Activated T-helper 1 cell treated with Interleukin-2 at 50 U/mL for 16 hours (primary cell): ENCODE results near the gene KSR1.

Experiments
- DNase-seq: peaks from one replicate; pipeline ENCODE4 v3.0.0-alpha.2; 2020; ENCODE audit warnings: low read depth

Gene KSR1

DNA sequence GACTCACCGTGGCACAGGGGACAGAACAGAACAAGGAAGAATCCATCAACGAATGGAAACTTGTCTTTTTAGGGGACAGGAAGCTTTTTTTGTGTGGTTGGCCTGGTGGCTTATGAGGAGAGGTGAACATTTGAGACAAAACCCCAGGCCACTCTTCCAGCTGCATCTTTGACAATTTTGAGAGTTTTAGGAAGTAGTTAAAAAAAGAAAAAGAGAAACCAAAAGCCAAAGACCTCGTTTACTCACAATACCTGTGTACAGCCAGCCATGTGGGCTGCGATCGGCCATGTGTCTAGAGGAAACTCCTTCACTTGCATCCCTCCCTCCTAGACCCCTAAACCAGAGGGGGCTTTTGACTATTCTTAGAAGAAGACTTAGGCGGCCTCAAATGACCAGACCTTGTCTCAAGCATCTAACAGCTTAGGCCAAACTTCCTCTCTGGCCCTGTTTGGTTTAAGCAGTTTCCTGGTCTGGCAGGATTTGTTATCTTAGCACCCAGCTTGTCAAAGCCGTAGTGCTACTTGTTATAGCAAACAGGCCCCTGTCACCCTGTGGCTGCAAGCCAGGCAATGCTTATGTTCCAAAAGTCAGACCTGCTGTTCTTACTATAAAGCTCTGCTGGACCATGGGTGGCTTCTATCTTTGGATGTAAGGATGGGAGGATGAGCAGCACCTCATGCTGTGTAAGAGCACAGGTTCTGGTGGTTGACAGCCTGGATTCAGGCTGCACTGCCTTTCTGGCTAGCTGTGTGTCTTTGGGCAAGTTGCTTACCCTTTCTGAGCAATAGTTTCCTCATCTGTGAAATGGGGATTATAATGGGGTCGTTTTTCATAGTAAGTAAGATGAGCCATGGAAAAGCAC is 17.7 kb downstream of the KSR1 start:
- DNase-seq, result peak; percentile 48

DNA sequence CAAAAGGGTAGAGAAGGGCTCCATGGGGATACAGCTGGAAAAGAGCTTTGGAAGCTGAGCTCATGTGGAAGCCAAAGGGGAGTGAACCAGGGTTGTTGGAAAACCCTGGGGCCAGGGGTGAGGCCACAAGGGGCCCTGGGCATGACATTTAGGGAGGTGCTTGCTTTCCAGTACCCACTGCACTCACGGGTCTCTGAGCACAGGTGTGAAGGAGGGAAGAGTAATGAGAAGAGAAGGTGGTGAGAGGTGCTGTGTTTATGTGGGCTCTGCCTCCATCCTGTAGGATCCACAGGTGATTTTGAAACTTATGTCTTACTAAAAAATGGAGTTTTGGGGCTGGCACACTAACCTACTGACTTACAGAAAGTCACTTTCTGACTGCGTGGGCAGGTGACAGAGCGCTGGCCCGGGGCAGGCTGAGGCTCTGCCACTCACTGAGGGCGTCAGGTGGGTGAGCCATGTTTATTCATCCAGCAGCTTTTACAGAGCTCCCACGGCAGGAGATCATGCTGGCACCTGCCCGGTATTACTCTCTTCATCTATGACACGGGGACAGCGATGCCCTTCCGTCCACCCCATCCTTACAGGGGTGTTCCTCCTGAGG is 18.9 kb downstream of the KSR1 start:
- DNase-seq, result no peak

DNA sequence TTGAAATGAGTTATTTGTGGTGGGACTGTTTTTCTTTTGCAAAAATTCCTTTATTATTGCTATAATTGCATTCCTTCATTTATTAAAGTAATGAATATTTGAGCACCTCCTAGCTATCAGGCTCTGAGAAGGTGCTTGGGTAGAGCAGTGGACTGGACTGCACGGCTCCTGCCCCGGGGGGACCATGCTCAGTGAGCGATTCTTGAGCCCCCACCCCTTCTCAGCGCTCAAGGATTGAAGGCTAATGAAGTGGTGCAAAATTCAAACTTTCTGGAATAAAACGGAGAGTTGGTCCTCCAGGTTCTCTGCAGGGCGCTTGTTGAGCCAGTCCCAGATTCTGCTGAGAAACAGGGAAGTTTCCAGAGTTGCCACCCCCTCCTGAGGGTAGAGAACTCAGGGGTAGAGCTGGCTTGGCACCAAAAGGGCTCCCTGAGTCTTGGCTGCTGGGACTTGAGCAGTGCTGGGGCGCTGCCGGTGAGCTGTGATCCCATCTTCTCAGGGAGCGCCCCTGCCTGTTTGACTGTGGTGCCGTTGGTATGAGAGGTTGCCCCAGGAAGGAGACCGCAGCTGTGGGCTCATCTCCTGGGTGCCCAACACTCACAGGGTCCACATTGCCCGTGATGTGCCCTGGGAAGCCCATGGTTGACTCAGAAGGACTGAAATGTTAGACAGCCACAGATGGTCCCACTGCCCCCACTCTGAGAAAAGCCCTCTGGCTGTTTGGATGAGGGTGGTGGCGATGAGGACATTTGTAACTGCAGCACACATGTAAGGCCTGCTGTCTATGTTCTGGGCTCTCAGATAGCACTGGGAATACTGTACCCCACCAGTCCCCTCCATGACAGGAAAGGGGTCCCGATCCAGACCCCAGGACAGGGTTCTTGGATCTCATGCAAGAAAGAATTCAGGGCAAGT is 20.0 kb downstream of the KSR1 start:
- no peak for DNase-seq

DNA sequence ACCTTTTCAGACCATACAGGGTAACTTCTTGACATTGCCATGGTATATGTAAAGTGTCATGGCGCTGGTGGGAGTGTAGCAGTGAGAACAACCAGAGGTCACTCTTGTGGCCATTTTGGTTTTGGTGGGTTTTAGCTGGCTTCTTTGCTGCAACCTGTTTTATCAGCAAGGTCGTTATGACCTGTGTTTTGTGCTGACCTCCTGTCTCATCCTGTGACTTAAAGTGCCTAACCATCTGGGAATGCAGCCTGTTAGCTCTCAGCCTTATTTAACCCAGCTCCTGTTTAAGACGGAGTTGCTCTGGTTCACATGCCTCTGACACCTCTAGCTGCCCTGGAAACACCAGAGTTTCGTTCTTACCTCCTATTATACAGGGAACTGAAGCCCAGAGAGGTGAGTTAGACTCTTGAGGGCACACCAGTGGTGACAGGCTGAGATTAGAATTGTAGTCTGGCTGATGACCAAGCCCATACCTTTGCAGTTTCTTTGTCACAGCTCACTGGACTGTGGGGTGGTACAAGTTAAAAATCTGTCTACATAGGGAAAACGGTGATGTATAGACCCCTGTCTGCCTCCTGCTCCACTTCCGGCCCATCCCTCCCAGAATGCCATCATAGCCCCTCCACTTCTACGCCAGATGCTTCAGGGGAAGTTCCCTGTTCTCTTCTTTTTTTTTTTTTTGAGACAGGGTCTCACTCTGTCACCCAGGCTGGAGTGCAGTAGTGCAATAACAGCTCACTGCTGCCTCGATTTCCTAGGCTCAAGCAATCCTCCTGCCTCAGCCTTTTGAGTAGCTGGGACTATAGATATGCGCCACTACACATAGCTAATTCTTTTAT is 21.0 kb downstream of the KSR1 start:
- no peak for DNase-seq

DNA sequence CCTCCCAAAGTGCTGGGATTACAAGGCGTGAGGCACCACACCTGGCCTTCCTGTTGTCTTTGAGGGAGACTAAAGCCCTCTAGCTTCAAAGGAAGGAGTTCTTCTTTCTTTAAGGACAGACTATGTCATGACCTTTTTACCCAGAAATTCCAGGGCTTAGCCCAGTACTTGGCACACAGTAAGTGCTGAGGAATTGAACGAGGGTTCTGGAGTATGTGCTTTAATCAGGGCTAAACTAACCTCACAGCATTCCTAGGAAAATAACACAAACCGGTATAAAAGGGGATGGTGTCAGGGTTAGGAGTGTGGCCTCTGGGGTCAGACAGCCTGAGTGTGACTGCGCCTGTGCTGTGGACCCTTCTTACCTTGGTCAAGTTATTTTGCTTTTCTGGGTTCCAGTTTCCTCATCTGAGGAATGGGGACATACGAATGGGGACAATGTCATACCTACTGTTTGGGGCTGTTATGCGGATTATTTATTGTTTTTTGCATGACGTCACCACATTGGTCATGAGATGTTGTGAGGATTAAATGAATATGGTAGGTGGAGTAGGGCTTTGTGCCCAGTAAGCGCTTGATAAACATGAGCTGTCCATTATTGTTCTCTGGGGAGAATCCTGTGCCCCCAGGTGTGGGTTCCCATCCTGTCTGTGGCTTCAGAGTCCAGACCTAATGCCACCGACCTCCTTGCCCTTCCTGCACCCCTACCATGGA is 21.9 kb downstream of the KSR1 start:
- DNase-seq, result no peak

DNA sequence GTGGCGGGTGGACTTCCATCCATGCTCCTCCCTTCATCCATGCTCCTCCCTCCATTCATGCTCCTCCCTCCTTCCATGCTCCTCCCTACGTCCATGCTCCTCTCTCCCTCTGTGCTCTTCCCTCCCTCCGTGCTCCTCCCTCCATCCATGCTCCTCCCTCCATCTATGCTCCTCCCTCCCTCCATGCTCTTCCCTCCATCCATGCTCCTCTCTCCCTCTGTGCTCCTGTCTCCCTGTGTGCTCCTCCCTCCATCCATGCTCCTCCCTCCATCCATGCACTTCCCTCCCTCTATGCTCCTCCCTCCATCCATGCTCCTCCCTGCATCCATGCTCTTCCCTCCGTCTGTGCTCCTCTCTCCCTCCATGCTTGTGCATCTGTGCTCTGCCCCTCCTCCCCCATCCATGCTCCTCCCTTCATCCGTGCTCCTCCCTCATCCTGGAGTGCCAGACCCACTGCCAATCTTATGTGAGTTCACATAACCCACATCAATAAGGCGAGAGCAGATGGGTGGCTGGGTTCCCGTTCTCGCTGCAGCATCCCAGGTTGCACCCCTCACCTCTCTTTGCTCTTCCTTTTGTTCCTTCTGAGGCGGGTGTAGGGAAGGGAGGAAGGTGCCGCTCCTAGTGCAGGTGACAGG is 22.8 kb downstream of the KSR1 start:
- DNase-seq, result no peak

DNA sequence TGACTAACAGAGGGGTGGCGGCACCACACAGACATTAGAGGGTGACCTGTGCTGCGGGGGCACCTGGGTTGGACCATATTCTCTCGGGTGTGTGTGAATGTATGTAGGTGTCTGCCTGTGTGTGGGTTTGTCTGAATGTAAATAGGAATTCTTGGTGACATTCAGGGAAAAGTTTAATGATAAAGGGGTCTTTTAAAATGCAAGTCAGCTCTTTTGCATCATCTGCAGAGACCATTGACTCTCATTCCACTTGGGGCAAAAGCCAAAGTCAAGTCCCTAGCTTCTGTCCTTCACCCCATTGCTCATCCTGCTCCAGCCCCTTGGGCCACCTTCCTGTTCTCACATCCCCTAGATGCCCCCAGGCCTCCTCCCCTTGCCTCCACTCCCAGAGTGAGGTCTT is 23.6 kb downstream of the KSR1 start:
- DNase-seq, result no peak

DNA sequence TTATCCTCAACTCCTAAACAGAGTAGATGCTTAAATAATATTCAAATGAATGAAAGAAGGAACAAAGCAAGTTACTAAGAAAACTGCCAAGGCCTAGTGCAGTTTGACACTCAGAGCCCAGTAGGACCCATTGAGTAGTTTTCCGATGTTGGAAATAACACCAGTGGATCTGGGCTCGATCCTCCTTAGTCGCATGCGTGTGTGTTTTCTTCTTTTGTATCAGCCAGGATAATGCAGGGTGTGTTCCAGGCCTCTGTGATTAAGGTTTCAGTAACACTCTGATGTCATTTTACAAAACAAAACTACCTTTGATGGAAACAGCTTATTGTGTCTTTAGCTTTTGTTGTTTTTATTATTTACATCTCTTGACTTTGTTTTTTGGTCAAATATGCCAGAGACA is 24.5 kb downstream of the KSR1 start:
- no peak for DNase-seq

DNA sequence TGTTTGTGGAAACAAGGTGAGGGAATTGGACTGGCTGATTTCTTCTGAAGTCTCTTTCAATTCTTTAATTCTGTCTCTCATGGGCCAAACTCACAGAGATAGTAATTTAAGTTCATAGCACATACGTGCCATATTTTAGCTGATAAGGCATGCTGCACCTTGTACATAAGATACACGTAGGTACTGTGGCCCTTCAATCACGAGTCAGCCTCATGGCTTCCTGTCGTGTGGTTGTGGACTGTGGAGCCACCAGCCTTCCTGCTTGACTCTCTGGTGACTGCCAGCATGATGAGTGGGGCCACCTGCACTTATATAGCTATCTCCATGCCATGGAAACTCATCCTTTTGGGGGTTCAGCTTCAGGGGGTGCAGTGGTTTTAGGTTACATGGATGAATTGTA is 25.1 kb downstream of the KSR1 start:
- DNase-seq, result peak; percentile 29

DNA sequence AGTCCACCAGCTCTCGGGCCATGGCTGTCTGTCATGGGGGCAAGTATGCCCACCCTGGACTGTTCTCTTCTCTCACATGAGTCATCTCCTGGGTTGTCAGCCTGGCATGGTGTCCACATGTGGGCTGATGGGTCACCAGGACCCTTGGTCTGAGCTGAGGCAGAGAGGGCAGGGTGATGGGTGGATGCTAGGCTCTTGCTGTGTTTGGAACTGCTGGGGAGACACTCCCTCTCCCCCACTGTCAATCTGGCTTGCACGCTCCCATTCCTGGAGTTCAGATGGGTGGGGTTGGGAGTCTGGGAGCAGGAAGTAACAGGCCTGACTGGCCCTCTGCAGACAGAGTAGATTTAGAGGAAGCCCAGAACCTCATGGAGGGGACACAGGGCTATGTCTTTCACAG is 28.9 kb downstream of the KSR1 start:
- DNase-seq, result no peak

DNA sequence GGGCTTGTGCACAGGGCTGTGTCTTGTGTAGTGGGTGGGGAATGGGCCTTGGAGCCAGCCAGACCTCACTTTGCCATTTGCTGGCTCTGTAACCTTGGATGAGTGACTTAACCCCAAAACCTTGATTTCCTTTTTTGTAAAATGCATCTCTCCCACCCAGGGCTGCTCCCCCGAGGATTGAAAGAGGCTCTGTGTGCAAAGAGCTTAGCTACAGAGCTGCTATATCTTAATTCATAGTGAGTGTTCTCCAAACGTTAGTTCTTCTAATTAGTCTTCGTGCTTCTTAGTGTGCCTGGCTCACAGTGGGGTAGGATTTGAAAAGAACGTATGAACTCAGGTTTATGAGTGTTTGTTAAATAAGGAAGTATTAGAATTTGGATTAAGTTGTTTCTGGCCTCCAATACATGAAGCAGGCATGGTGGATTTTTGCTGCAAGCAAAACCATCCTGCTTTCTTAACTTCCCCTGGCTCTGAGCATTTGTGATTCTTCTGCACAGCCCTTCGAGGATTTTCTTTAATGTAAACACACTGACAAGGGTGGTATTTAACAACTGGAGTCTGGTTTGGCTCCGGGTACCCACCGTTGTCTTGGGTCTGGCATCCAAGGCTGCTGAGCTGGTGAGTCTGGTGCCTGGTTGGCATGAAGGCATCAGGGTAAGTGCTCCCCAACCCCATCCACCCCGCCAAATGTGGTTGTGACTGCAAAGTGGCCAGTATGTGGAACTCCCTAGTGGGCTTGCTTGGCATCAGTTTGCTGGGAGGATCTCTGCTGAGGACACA is 29.7 kb downstream of the KSR1 start:
- DNase-seq, result no peak

DNA sequence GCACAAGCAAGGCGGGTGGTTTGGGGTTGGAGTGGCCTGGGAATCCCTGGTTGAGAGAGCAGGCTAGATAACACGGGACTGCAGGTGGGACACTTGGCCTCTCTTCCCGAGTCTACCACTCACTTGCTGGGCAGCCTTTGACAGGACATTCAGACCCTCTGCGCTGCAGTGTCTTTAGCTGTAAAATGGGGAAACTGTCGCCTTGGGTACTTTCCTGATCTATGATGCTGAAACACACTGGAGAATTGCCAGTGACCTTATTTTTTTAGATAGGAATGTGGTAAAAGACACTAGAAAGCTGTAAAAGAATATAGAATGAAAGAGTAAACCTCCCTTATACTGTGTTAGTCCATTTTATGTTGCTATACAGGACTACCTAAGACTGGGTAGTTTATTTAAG is 30.5 kb downstream of the KSR1 start:
- DNase-seq, result no peak

DNA sequence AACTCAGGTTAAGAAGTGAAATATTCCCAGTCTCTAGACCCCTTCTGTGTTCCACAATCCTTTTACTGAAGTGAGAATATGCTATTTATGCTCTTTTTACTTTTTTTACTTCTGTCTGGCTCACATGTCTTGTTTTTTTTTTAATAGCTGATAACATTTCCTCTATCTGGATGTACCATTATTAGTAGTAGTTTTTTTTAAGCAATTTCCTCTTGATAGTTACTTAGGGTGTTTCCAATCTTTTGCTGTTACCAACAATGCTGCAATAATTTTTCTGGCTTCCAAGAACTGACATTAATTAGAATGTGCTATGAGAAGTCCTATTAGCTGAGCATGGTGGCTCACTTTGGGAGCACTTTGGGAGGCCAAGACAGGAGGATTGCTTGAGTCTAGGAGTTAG is 32.0 kb downstream of the KSR1 start:
- DNase-seq, result no peak

DNA sequence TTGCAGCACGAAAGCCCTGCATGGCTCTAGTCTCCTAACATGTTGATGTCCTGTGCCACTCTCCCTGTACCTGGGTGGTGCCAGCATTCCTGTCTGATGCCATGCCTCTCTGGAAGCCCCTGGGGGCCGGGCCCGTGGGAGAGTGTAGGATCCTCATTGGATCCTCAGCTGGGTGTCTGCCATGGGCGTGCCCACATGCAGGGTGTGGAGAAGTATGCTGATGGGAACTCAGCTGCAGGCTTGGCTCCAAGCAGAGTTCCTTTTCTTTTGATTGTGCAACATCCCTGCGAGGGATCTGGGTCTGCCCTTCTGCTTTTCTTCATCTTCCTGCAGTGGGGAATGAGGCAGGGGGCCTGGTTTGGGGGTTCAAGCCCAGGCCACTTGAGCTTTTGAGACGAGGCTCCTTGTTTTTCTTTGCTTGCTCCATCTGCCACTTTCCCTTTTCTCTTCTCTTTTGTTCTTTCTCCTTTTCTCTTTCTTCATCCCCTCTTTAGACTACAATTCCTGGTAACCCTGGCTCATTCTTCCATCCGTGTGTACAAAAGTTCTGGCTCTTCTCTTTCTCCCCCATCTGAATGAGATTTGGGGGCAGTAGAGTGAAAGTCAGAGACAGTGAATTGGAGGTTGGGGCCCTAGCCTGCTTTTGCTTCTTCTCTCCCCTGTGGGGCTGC is 32.9 kb downstream of the KSR1 start:
- no peak for DNase-seq

DNA sequence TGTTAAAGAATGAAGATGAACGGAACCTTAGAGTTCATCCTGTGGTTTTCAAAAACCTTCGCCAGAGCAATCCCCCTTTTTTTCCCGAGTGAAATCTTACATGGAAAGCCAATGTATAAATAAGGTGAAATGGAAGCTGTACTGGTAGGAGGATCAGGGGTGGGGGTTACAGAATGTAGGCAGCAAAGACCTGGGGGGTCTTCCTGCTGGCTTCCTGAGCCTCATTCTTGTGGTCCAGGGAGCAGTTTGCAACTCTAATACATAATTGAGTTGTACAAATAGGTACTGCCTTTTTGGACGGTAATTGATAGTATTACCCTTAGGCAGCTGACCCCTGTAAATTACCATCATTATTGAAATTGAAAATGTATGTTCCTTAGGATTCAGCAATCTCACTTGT is 34.1 kb downstream of the KSR1 start:
- DNase-seq, result no peak

DNA sequence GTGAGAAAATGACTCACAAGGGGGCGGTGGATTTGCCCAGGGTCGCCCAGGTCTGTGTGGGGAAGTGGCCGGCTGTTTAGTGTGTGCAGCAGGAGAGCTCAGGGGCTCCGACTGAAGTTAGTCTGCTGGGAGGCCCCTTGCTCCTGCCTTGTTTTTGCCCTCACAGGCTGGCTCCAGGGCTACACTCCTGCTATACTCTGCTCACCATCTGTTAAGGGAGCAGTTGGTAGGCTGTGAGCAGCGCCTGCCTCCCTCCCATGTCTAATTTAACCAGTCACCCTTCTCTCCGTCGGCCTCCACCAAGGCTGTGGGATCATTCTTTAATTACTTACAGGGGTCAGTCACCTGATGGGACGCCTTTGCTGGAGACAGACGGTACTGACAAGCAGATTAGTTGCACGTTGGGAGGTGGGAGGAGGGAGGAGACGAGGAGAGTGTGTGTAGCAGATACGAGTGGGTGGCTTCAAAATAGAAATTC is 35.5 kb downstream of the KSR1 start:
- no peak for DNase-seq

DNA sequence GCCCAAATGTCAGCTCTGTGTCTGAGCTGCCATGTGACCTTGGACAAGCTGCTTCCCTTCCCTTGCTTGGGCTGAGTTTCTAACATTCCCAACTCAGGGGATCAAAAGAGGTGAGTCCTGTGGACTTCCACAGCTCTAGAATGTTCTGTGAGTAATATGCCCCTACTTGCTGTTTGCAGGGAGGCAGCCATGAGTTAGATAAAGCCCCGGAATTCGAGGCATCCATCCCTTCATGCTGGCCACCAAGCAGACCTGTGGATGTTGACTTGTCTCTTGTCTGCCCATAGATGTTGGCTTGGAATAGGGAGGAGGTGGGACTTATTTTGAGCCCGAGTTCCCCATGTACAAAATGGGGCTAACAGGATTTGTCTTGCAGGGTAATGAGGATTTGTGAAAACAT is 36.2 kb downstream of the KSR1 start:
- no peak for DNase-seq

DNA sequence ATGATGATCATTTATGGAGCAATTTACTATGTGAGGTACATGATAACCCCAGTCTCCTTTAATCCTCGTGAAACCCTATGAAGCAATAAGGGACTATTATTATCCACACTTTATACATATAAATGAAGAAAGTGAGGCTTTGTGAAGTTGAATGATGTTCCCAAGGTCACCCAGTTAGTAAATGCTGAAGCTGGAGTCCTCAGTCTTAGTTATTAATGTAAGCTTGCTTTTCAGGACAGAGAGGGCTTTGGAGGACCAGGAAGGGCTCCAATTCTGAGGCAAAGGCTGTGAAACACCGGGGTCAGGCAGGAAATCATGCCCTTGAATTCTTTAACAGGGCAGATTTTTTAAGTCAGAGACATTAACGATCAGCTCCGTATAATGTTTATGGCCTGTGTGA is 36.8 kb downstream of the KSR1 start:
- DNase-seq, result no peak
